HEK293T (cell line): ENCODE measurements around the gene NT5DC1.

Experiments used
- ARNT ChIP-seq: fragments of 450-650 bp; IDR thresholded peaks from 2 replicates; pipeline ENCODE4 v1.6.1; 2017; ENCODE audit warnings: mild to moderate bottlenecking
- CTBP1 ChIP-seq: fragments of 450-650 bp; IDR thresholded peaks from 2 replicates; pipeline ENCODE4 v1.6.1; 2016; ENCODE audit warnings: borderline replicate concordance
- SP1 ChIP-seq: fragments of 450-650 bp; IDR thresholded peaks from 2 replicates; pipeline ENCODE4 v1.6.1; 2017
- TARDBP ChIP-seq: fragments of 450-650 bp; IDR thresholded peaks from 2 replicates; pipeline ENCODE4 v1.6.1; 2016

GRCh38 chr6:116158641-116159040 is 58.0 kb downstream of the NT5DC1 start:
- TF ChIP-seq CTBP1 (no peak), TARDBP (no peak), SP1 (no peak), ARNT (no peak)
